HG02798 (cell line): Measurements from ENCODE around the gene NDUFS4.
"Not testable (repeated sequence)": the region's sequence is repeated elsewhere in the genome, so short reads cannot be mapped to it uniquely, and the experiment has no call there.

ENCODE experiments used
- ATAC-seq: cut with Tn5 transposase; IDR thresholded peaks from one replicate; pipeline ENCODE4 v1.9.1; 2021; ENCODE audit warnings: mild to moderate bottlenecking; ENCODE audit not compliant: unreplicated experiment, poor library complexity

Gene NDUFS4

GRCh38 chr5:53560506-53561191 lies at the start of gene NDUFS4:
NDUFS4 (plus strand) TSS chr5:53560639; CDS start chr5:53560663, 24 bp downstream.
- peak; percentile 95 for ATAC-seq

GRCh38 chr5:53512539-53512938 lies 47.9 kb upstream of the NDUFS4 start:
- ATAC-seq, result no peak

GRCh38 chr5:53515988-53516387 lies 44.5 kb upstream of the NDUFS4 start:
- ATAC-seq, result no peak

DNA sequence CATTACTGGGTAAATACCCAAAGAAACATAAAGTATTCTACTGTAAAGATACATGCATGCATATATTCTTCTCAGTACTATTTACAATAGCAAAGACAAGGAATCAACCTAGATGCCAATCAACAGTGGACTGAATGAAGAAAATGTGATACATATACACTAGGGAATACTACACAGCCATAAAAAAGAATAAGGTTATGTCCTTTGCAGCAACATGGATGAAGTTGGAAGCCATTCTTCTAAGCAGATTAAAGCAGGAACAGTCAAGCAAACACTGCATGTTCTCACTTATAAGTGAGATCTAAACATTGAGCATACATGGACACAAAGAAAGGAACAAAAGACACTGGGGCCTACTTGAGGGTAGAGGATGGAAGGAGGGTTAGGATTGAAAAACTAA lies 39.6 kb upstream of the NDUFS4 start:
- ATAC-seq, result no peak

GRCh38 chr5:53537711-53538110 lies 22.7 kb upstream of the NDUFS4 start:
- no peak for ATAC-seq

GRCh38 chr5:53540739-53541138 lies 19.7 kb upstream of the NDUFS4 start:
- not testable (repeated sequence) for ATAC-seq

DNA sequence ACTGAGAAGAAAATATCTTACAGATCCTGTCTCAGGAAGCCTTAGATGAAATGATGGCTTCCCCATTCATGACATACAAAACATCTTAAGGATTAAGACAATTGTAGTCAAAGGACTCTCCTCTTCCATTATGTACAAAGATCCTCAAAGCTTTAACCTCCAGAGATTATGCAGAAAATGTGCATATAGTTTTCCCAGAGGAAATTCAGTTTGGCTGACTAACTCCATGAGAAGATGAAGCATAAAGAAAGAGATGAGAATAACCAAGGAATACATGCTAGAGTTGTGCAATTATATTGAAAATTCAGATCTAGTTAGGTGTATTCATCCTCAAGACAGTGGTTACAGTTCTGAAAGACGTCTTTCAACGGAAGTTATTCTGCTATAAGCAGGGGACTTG lies 18.6 kb upstream of the NDUFS4 start:
- no peak for ATAC-seq

- ATAC-seq, result no peak
These were observed 17.5 kb upstream of the NDUFS4 start for GRCh38 chr5:53542926-53543325.

DNA sequence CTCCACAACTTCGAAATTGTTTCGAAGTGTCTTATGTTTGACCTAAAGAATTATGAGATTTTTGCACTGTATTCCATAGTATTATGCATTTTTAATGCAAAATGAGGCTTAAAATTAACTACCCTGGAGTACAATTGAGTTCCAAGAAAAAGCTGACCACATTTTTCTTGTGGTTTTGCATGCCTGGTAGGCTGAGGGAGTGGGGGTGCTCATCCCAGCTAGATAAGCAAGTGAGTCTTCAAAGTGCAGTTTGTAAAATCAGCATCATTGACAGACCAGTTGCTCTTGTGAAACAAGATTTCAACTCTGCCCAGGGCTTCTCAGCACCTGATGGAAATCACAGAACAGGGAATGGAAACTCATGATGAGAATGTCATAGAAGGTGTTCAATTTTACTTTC lies 17.0 kb upstream of the NDUFS4 start:
- no peak for ATAC-seq

GRCh38 chr5:53545744-53546143 lies 14.7 kb upstream of the NDUFS4 start:
- no peak for ATAC-seq

GRCh38 chr5:53547226-53547625 lies 13.2 kb upstream of the NDUFS4 start:
- no peak for ATAC-seq

DNA sequence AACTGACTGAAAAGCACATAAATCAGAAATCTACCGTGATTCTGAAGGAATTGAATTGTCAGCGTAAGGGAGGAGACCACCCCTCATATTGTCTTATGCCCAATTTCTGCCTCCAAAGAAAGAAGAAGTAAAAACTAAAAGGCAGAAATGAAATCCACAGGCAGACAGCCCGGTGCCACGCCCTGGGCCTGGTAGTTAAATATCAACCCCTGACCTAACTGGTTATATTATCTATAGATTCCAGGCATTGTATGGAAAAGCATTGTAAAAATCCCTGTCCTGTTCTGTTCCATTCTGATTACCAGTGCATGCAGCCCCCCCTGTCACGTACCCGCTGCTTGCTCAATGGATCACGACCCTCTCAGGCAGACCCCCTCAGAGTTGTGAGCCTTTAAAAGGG lies 11.9 kb upstream of the NDUFS4 start:
- not testable (repeated sequence) for ATAC-seq

DNA sequence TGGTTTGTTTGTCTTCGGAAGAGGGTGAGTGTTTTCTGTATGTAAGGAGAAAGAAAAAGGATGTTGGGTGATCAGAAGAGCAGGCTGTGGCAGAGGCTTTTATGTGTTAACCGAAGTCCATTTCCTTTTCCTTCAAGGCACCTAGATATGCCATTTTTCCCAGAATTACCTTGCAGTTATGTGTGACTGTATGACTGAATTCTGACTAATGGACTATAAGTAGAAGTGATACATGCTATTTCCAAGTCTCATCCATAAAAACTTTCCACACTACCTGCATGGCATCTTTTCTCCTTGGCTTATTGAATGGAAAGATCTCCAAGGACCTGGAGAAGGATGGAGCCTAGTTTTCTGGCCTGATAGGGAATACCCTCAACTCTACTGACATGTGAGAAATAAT lies 10.6 kb upstream of the NDUFS4 start:
- no peak for ATAC-seq

DNA sequence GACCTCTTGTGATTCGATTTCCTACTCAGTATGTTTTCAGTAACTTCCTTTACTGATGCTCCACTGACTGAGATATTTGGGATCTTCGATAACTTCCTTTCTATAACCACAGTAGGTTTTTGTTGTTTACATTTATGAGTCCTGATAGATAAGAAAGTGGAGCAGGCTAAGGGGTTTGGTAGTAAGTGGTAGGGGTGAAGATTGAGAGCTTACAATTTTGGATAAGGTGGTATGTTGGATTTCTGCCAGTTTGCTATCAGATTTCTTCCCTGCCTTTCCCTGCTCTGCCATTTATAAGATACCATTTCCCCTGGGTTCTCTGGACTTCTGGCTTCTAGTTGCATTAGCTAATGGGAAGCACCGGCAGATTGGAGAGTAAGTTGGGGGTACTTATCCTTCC lies 7.9 kb upstream of the NDUFS4 start:
- ATAC-seq, result no peak

GRCh38 chr5:53554444-53554843 lies 6.0 kb upstream of the NDUFS4 start:
- no peak for ATAC-seq

DNA sequence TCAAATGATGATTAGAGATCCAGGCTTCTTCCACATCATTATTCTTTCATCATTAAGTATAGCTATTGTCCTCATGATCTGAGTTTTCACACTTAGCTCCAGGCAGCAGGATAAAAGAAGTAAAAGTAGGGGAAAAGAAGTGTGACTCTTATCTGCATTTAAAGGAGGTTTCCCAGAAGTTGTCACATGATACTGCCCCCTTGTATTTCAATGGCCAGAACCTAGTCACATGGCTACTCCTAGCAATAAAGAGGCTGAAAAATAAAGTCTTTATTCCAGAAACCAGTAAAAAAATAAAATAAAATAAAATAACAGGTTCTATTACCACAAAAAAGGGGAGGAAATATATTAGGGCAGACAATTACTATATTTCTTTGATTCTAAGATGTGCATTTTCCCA lies 5.3 kb upstream of the NDUFS4 start:
- no peak for ATAC-seq

GRCh38 chr5:53556001-53556400 lies 4.4 kb upstream of the NDUFS4 start:
- no peak for ATAC-seq

DNA sequence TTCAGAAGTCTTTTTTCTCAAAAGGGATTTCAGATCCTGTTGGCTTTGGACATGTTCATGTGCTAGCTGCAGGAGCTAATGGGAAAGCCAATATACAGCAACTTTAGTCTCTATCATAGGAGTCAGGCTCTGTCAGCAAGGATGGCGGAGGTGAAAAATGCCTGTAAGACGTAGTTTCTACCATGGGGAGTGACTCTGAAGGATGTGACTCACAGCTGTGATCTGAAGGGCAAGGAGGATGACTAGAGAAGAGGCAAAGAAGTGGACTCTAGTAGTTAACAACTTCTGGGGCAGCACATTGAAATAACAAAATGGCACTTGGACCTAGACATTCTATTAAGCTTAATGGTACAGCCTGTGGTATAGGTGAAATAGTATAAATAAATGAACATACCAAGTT lies 3.1 kb upstream of the NDUFS4 start:
- ATAC-seq, result no peak

DNA sequence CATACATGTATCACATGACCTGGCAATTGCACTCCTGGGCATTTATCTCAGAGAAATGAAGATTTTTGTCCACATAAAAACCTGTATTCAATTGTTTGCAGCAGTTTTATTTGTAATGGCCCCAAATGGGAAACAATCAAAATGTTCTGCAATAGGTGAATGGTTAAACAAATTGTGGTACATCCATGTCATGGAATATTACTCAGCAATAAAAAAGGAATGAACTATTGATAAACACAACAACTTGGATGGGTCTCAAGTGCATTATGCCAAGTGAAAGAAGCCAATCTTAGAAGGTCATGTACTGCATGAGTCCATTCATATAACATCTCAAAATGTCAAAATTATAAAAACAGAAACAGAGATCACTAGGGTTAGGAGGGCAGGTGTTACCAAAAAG lies 1.5 kb upstream of the NDUFS4 start:
- ATAC-seq, result no peak

DNA sequence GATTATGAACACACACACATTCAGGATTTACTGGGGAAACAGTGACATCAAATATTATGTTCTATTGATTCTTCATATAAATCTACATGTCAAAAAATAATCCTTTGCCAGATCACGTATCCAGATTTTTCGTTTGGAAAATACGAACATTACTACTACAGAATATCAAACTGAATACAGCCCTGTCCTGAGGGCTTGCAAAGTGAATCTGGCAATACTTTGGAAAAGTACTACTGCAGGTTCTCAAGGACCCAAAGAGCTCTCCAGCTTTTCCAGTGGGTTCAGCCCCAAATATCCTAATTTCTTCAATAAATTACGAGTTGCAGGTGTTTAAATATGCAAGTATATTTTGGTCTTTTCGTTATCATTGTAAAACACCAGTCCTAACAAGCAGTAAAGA lies 411 bp upstream of the NDUFS4 start:
- peak; percentile 13 for ATAC-seq

DNA sequence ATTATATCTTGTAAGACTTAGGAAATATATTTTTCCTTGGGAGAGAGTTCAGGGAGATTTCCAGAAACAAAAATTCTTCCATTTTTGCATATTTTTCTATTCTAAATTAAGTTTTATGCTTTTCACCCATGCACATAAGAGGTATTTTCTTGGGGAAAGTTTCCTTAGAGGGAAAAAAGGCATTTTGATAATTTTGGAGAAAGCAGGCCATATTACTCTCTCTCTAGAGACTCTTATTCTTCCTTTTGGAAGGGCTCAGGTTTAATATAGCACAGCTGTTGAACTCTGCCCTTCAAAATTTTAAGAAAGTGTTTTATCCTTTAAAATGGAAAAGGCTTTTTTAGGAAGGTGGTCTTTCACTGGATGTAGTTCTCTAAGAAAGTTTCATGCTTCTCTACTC lies 8.0 kb downstream of the NDUFS4 start:
- no peak for ATAC-seq

- ATAC-seq, result no peak
These were observed 8.4 kb downstream of the NDUFS4 start for GRCh38 chr5:53568871-53569270.

DNA sequence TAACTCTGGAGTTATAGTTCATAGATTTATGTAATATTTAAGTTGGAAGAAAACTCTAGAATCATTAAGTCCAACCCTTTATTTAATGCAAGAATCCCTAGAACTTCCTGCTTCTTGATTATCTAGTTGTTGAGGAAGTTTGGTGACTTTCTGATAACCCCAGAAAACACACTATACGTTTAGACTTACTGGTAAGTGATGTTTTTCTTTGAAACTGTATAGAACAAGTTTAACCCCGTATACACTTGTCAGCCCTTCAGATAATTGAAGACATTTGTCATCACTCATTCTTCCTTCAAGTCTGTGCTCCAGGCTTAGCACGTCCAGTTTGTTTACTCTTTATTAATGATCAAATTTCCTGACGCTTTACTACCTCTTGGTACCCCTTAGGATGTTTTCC lies 9.0 kb downstream of the NDUFS4 start:
- ATAC-seq, result no peak
